DMS153 (cell line): ENCODE results near the gene TMEM143.
"Not testable (repeated sequence)": the region's sequence is repeated elsewhere in the genome, so short reads cannot be mapped to it uniquely, and the experiment has no call there.

Experiments
- DNase-seq: peaks from one replicate; lab custom pipeline; 2025; lab: John Stamatoyannopoulos, UW

TMEM143 gene

GRCh38 chr19:48292798-48293197, 70.9 kb downstream of the TMEM143 start:
- no peak for DNase-seq

DNA sequence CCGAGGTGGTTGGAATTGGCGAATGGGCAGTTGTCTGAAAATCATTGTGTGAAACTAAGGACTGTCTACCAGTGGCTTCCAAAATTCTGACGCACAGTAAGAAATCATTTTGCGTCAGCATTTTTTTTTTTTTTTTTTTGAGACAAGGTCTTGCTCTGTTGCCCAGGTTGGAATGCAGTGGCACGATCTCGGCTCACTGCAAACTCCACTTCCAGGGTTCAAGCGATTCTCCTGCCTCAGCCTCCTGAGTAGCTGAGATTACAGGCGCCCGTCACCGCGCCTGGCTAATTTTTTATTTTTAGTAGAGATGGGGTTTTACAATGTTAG, 72.3 kb downstream of the TMEM143 start:
- not testable (repeated sequence) for DNase-seq

GRCh38 chr19:48290771-48291488, 72.8 kb downstream of the TMEM143 start:
- DNase-seq = no peak

DNA sequence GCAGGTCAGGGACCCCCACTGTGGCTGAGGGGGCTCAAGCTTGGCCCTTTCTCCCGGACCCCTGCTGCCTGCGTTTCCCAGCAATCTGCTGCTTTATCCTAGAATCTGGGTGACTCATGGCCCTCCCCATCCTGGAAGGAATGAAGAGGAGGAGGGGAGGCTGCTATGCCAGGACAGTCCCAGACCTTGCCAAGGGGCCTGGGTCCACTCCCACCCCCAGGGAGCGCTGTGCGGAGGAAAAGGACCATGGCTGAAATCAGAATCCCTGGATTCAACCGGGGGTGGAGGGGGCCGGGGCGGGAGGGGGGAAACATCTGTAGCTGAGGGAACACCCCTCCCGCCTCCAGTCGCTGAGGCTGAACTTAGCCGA, 73.4 kb downstream of the TMEM143 start:
- DNase-seq = no peak

- DNase-seq = no peak
Measured at GRCh38 chr19:48287748-48288147, 76.0 kb downstream of the TMEM143 start.

GRCh38 chr19:48284896-48285295, 78.8 kb downstream of the TMEM143 start:
- no peak for DNase-seq

DNA sequence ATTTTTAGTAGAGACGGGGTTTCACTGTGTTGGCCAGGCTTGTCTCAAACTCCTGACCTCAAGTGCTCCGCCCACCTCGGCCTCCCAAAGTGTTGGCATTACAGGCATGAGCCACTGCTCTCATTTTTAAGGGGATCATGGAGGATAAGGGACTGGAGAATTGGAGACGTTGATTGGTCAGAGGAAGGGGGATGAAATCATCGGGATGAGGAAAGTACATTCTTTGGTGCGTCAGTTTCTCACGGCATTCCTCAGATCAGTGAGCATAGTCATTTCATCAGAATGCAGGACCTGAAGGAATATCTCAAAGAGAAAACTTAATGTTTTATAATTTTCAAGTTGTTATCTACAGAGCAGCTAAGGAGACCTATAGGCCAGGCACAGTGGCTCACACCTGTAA, 79.8 kb downstream of the TMEM143 start:
- no peak for DNase-seq
